Measurements from ENCODE around the gene GALNT10.

The GALNT10 gene

DNA sequence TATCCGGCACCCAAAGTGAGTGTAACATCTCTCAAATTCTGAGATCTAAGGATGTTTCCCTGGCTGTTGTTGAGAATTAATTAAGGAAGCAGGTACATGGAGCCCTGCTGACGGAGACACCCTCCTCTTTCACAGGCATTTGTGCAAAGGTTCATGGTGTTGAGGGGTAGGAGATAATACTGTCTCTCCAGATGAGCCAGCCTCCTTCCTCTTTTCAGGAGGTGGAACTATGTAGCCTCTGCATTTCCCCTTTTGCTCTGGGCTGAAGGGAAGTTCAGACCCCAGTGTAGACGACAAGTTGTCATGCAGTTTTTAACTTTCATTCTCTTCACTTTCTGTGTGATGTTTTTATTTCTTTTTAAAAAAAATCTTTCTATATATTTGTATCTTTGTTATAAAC lies 107.5 kb downstream of the GALNT10 start:
- DNase-seq: no peak

GRCh38 chr5:154300207-154300883 lies 109.8 kb downstream of the GALNT10 start:
- DNase-seq: no peak

GRCh38 chr5:154301726-154302125 lies 111.2 kb downstream of the GALNT10 start:
- no peak for DNase-seq

- no peak for DNase-seq
These were observed 111.6 kb downstream of the GALNT10 start for GRCh38 chr5:154302161-154302560.

DNA sequence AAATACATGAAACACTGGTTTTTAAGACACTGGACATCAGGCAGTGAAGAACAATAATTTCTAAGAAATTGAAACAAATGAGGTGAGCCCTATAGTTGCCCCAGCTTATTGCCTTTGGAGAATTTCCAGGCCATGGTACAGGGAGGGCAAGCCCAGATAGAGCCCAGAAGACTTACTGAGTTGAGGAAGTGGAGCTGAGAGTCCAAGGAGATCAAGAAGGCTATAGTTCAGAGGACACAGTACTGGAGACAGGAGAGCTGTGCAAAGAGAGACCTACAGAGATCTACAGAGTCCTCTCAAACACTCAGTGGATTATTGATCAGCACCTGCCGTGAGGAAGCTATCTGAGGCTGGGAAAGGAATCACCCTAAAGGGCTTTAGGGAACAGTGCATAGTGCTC lies 112.6 kb downstream of the GALNT10 start:
- no peak for DNase-seq

GRCh38 chr5:154308443-154309370 lies 118.2 kb downstream of the GALNT10 start:
- no peak for DNase-seq

DNA sequence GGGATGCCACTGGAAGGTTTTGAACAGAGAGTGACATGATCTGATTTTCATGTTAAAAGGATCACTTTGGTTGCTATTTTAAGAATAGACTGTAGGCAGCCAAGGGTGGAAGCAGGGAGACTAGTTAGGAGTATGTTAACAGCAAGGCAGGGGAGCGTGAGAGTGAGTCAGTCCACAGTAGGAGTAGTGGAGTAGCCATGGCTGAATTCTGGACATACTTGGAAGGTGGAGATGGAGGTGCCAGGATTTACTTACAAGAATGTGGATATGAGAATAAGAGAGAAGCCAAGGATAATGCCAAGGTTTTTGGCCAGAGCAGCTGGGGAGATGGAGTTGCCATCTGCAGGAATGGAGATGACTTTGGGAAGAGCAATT lies 118.8 kb downstream of the GALNT10 start:
- no peak for DNase-seq

- no peak for DNase-seq
These were observed 119.3 kb downstream of the GALNT10 start for GRCh38 chr5:154309805-154310204.

GRCh38 chr5:154311362-154311761 lies 120.8 kb downstream of the GALNT10 start:
- DNase-seq: peak; percentile 37

DNA sequence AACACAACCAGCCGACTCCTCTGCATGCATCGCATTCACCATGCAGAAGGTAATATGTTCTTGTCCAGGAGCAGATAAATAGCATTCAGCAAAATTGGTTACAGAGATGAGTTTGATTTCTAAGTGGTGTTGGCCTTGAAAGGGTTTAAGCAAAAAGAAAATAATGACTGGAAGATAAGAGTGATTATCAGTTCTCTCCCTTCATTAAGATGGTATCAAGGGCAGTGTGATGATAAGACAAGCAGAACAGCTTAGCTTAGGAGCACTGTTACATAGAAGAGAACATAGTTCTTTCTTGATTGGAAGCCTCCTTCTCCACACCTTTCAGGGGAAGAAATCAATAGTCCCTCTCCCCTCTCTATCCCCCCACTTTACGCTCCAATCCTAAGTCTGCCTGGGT lies 121.5 kb downstream of the GALNT10 start:
- DNase-seq: no peak

DNA sequence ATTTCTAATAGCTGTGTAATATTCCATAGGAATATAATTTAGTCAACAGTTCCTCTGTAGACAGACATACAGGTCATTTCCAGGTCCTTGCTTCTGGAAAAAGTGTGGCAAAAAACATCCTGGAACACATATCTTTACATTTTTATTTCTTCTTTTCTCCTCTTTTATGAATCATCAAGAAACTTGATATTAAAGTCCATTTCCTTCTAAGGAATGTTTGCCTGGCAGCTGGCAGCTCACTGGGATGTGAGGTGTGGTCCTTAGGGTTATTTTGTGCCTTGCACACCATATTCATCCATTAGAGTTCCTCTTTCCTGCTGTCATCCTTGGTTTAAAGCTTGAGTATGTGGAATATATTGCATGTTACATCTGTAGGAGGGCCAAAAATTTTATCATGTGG lies 122.0 kb downstream of the GALNT10 start:
- DNase-seq: no peak

- DNase-seq: no peak
These were observed 123.0 kb downstream of the GALNT10 start for GRCh38 chr5:154313360-154314017.

DNA sequence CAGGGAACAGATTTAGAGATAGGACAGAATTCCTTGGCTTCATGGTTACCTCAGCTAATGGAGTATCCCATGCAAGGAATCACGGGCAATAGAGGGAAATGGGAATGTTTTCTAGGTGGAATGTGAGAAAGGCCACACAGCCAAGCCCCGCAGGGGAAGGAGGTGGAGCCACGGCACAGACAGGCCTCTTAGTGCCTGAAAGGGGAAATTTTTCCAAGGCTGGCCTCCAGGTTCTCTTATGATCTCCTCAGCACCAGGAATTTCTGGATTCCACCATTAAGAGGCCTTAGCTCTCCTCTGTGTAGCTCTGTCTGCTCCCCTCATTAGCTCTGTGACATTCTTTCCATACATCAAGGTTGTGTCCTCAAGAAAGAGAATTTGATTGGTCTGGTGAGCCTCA lies 124.7 kb downstream of the GALNT10 start:
- no peak for DNase-seq

DNA sequence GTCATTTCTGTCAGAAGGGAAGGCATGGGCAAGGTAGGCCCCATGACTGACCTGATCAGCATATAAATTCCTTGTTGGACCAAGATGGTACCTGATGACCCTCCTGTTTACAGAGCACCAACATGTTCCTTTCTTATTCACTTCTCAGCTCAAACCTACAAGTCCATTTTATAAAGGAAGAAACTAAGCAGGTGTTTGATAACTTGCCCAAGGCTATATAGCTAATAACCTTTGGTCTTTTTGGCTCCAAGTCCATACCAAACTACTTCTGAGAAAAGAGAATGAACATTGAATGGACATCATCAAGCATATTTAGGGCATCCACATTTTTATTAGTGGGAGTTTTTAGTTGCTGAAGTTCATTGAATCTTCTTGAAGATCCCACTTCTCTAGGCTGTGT lies 125.2 kb downstream of the GALNT10 start:
- DNase-seq: no peak

- no peak for DNase-seq
These were observed 125.8 kb downstream of the GALNT10 start for GRCh38 chr5:154316223-154316935.

DNA sequence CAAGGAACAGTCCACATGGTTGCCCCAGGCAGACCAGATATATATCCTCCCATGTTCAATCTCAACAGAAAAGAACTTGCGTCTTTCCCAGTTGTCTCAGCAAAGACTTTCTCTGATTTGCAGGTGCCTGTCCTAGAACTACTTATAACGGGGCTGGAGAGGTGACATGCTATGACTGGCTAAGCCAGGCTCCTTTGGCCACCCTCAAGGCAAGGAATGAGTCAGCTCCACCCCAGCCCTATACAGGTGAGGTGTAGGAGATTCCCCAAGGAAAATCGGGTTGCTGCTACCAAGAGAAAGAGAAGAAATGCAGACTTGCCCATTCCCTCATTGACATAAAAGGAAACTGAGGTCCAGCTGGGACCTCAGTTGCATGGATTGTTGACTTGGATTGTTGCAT lies 127.4 kb downstream of the GALNT10 start:
- no peak for DNase-seq

DNA sequence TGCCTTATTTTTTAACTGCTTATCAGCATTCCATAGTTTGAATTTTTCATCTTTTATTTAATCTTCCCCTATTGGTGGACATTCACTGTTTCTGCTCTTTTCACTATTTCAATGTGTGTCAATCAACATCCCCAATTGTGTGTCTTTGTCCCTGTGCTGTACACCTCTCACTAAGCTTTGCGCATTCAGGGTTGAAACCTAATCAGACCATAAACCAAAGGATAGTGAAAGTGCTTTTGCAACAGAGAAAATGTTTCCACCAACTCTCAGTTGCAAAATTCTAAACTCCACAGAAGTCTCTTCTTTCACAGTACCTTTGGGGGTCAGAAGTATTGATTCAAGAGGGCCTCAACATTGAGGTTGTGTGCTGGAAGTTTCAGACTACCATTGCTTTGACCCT lies 128.2 kb downstream of the GALNT10 start:
- no peak for DNase-seq

GRCh38 chr5:154319736-154320135 lies 129.2 kb downstream of the GALNT10 start:
- no peak for DNase-seq

DNA sequence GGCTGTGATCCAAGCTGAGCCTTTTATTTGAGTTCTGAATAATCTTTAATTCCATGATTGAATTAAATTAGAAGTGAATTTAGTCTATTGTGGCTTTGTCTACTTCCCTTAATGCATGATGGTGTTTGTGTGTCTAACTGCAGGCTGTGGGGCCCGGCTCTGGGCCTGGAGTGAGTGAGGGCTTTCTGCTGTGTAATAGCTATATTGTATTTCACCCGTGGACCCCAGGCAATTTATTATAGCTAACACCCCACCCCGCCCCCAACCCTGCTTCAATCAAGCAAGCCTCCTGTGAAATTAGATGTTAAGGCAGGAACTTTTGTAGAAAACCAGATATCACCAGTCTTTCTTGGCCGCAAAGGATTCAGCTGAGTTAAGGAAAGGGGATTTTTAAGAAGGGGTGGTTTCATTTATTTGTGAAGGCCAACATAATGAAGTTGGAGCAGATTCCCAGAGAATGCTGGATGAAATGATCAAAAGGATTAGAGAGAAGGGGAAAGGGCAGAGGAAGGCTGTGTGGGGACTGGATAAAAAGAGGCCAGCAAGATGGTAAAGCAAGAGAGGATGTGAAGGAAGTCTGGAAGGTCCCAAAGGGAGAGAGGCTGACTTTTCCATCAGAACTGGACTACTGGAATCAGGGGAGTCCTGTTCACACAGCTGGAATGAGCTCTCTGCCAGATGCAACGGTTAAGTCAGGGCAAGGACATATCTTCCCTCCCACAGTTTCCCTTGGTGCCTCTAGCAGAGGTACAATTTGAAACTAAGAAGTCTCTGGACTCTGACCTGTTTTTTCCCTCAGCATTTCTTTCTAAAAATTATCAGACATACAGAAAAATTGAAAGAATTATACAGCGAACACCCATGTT lies 129.9 kb downstream of the GALNT10 start:
- no peak for DNase-seq

DNA sequence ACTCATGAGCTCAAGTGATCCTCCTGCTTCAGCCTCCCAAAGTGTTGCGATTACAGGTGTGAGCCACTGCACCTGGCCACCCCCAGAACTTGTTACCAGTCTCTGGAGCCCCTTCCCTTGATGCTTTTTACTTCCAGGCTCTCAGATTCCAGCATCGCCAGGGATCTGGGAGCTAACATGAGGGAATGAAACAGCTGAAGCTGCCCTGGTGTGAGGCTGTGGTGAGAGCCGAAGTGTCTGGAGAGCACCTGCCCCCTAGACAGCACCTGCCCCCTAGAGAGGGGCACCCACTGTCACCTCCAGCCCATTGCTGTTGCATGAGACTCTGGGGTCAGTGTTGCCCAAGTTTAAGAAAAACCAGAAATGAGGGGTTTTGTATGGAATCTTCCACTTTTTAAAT lies 131.0 kb downstream of the GALNT10 start:
- DNase-seq: no peak

DNA sequence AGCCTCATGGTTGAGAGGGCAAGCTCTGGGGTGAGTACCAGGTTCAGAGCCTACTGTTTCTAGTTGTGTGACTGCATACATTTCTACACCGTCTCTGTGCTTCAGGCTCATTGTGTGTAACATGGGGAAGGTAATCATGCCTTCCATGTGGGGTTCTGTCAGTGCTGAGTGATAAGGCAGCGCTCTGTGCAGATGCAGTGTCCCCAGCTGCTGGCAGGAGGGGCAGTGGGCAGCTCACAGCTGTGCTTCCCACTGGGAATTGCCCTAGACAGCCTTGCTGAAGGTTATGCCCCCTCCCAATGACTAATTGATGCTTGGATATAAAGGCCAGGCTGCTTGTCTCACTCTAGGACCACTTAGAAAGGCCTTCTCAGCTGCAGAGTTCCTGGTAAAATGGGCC lies 133.5 kb downstream of the GALNT10 start:
- no peak for DNase-seq

GRCh38 chr5:154325566-154325965 lies 135.0 kb downstream of the GALNT10 start:
- no peak for DNase-seq
